Measurements from ENCODE around the gene GNA15.

GNA15 gene

GRCh38 chr19:3121821-3122511 is 13.9 kb upstream of the GNA15 start:
- DNase-seq: no peak

GRCh38 chr19:3122512-3122870 is 13.3 kb upstream of the GNA15 start:
- no peak for DNase-seq

- no peak for DNase-seq
Observed at GRCh38 chr19:3123088-3123721, 12.6 kb upstream of the GNA15 start.

- no peak for DNase-seq
Observed at GRCh38 chr19:3123956-3124355, 11.9 kb upstream of the GNA15 start.

- DNase-seq: no peak
Observed at GRCh38 chr19:3124630-3125029, 11.2 kb upstream of the GNA15 start.

- DNase-seq: no peak
Observed at GRCh38 chr19:3125900-3126524, 9.8 kb upstream of the GNA15 start.

GRCh38 chr19:3129112-3129511 is 6.7 kb upstream of the GNA15 start:
- DNase-seq: no peak

GRCh38 chr19:3131168-3131567 is 4.7 kb upstream of the GNA15 start:
- no peak for DNase-seq

- peak; percentile 8 for DNase-seq
Observed at GRCh38 chr19:3132971-3133792, 2.7 kb upstream of the GNA15 start.

- no peak for DNase-seq
Observed at GRCh38 chr19:3133793-3134116, 2.1 kb upstream of the GNA15 start.

- DNase-seq: no peak
Observed at GRCh38 chr19:3136684-3137055, 837 bp downstream of the GNA15 start.

- no peak for DNase-seq
Observed at GRCh38 chr19:3137119-3137518, 1.3 kb downstream of the GNA15 start.

- DNase-seq: no peak
Observed at GRCh38 chr19:3138268-3138667, 2.4 kb downstream of the GNA15 start.

- DNase-seq: no peak
Observed at GRCh38 chr19:3140667-3141038, 4.8 kb downstream of the GNA15 start.

GRCh38 chr19:3142292-3142670 is 6.4 kb downstream of the GNA15 start:
- no peak for DNase-seq

GRCh38 chr19:3142781-3143337 is 7.0 kb downstream of the GNA15 start:
- no peak for DNase-seq

- no peak for DNase-seq
Observed at GRCh38 chr19:3145909-3146676, 10.3 kb downstream of the GNA15 start.

GRCh38 chr19:3146677-3147100 is 10.9 kb downstream of the GNA15 start:
- no peak for DNase-seq

- no peak for DNase-seq
Observed at GRCh38 chr19:3148503-3148902, 12.7 kb downstream of the GNA15 start.

GRCh38 chr19:3149089-3149488 is 13.3 kb downstream of the GNA15 start:
- no peak for DNase-seq

GRCh38 chr19:3149526-3150505 is 14.0 kb downstream of the GNA15 start:
- no peak for DNase-seq
